Loucy (cell line): ENCODE data around the gene RAB44.
A peak's percentile ranks its signal among the peaks of the same experiment; 100 is the strongest.

Experiments used
- H2AFZ ChIP-seq: fragments of 200-600 bp; sonication (generic); 2 replicates; pipeline ENCODE4 v1.6.0; 2016; ENCODE audit warnings: antibody characterized with exemption, mild to moderate bottlenecking, low read length, moderate library complexity
- H3F3A ChIP-seq: fragments of 200-600 bp; 2 replicates; pipeline ENCODE4 v1.6.0; 2016; ENCODE audit warnings: antibody characterized with exemption, low read depth, mild to moderate bottlenecking
- H3K27me3 ChIP-seq: fragments of 200-600 bp; sonication (generic); 2 replicates; pipeline ENCODE4 v1.6.1; 2014; ENCODE audit warnings: low read length, mild to moderate bottlenecking; ENCODE audit not compliant: insufficient read depth, poor library complexity, severe bottlenecking
- H3K36me3 ChIP-seq: fragments of 200-600 bp; sonication (generic); 2 replicates; pipeline ENCODE4 v1.6.1; 2016; ENCODE audit warnings: low read length; ENCODE audit not compliant: insufficient read depth
- H3K4me1 ChIP-seq: fragments of 200-600 bp; sonication (generic); 2 replicates; pipeline ENCODE4 v1.5.1; 2014; ENCODE audit warnings: low read length, mild to moderate bottlenecking; ENCODE audit not compliant: insufficient read depth, poor library complexity, severe bottlenecking
- H3K4me2 ChIP-seq: fragments of 200-600 bp; sonication (generic); 2 replicates; pipeline ENCODE4 v1.6.0; 2014; ENCODE audit warnings: antibody characterized with exemption, low read length, low read depth, mild to moderate bottlenecking; ENCODE audit not compliant: poor library complexity, severe bottlenecking
- H3K4me3 ChIP-seq: fragments of 200-600 bp; sonication (generic); 2 replicates; pipeline ENCODE4 v1.5.1; 2014; ENCODE audit warnings: low read length, mild to moderate bottlenecking, mixed read lengths; ENCODE audit not compliant: poor library complexity, severe bottlenecking
- H3K79me2 ChIP-seq: fragments of 200-600 bp; sonication (generic); 2 replicates; pipeline ENCODE4 v1.6.1; 2014; ENCODE audit warnings: low read length; ENCODE audit not compliant: insufficient read depth
- H3K9ac ChIP-seq: fragments of 200-600 bp; sonication (generic); 2 replicates; pipeline ENCODE4 v1.6.0; 2014; ENCODE audit warnings: mild to moderate bottlenecking, low read depth, low read length, moderate library complexity; ENCODE audit not compliant: poor library complexity, severe bottlenecking
- H3K9me2 ChIP-seq: fragments of 200-600 bp; sonication (generic); replicated peaks from 2 replicates; pipeline ENCODE4 v1.6.1; 2016; ENCODE audit warnings: low read depth, low read length, mixed read lengths
- H3K9me3 ChIP-seq: fragments of 200-600 bp; sonication (generic); 2 replicates; pipeline ENCODE4 v1.6.1; 2014; ENCODE audit warnings: mild to moderate bottlenecking, antibody characterized with exemption, low read length, low read depth; ENCODE audit not compliant: insufficient read depth
- H4K20me1 ChIP-seq: fragments of 200-600 bp; sonication (generic); 2 replicates; pipeline ENCODE4 v1.6.0; 2014; ENCODE audit warnings: antibody characterized with exemption, low read length, mild to moderate bottlenecking; ENCODE audit not compliant: insufficient read depth, poor library complexity, severe bottlenecking
- EZH2phosphoT487 ChIP-seq: fragments of 200-600 bp; IDR thresholded peaks from 2 replicates; pipeline ENCODE4 v1.6.1; 2018; ENCODE audit warnings: antibody characterized with exemption, mild to moderate bottlenecking, moderate library complexity, borderline replicate concordance
- TF ChIP-seq, protein P1 (sequence below): fragments of 200-600 bp; sonication (generic); conservative IDR thresholded peaks from 2 replicates; pipeline ENCODE4 v1.5.1; 2014; ENCODE audit warnings: mild to moderate bottlenecking, antibody characterized with exemption, low read length

The RAB44 gene, protein sequence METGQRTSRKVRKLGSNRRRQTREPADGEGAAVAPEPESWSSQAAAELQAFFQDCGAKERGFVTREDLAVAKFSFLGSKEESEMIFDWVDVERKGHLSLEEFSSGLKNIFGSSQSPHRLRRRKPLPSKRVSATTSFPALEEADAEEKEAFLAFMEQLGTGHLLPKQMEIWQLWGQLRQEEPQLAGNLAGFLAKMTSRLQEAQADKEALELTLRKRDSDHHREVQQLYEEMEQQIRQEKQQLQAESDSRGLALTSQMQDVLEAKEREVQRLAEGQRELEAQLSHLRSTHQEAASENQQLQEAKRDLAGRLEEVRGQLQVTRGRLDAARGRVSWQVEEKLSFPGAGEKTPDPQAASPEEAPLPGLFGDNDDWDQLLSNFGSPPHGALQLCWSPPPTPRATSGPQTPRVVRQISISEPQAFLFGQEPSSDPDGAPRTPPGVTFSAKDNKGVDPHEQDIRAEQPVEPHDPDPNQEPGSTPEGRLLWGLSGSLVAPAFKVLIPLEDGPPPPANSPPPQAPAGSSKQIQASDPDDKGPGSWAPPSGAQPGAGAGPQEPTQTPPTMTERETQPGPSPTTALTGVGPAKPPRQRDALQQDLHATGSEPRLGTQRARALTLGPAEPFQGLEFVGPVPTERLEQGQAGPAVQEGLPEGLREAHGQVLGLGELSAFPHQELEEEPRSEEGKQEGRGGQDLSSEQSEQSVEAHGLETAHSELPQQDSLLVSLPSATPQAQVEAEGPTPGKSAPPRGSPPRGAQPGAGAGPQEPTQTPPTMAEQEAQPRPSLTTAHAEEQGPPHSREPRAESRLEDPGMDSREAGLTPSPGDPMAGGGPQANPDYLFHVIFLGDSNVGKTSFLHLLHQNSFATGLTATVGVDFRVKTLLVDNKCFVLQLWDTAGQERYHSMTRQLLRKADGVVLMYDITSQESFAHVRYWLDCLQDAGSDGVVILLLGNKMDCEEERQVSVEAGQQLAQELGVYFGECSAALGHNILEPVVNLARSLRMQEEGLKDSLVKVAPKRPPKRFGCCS

DNA sequence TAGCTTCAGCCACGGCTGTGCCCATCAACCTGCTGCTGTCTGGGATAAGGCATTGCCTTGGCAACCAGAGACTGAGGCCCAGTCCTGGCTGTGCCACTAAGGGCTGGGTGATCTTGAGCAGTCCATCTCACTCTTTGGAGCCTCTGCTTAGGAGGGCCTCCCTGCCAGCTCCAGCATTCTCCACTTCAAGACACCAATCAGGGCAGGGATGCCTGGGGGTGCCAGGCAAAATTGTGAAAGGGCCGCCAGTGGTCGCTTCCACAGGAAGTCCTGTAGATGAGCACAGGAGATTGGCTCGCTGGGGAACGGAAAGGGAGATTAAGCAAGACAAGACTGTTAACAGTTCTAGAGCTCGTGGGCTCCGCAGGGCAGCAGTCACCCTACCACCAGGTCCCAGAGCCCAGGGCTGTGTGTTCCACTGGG, at the start of gene RAB44:
Gene RAB44, plus strand, starts transcription at position 346 of the 423 bp plus-strand sequence. CDS start 6,410 bp downstream, outside the sequence.
- Histone ChIP-seq H3K9me3 (no peaks in the 10 kb centered on the region), H3K4me3 (peak within 1 kb of the TSS; percentile 95), H3K9me2 (no peaks in the 10 kb centered on the region), H3K4me2 (peak within 1 kb of the TSS; percentile 91), H2AFZ (peak within 1 kb of the TSS; percentile 66), H4K20me1 (peaks cover 38% of the 10 kb centered on the region), H3K36me3 (no peaks in the 10 kb centered on the region), H3K79me2 (peaks cover 48% of the 10 kb centered on the region), H3F3A (0 out of 2 replicates have a peak, but pooled peaks cover 3% of the 10 kb centered on the region), H3K27me3 (no peaks in the 10 kb centered on the region), H3K9ac (peak within 1 kb of the TSS; percentile 98), H3K4me1 (peaks cover 59% of the 10 kb centered on the region)
- TF ChIP-seq EZH2phosphoT487 = no peak
- TF ChIP-seq, protein P1, sequence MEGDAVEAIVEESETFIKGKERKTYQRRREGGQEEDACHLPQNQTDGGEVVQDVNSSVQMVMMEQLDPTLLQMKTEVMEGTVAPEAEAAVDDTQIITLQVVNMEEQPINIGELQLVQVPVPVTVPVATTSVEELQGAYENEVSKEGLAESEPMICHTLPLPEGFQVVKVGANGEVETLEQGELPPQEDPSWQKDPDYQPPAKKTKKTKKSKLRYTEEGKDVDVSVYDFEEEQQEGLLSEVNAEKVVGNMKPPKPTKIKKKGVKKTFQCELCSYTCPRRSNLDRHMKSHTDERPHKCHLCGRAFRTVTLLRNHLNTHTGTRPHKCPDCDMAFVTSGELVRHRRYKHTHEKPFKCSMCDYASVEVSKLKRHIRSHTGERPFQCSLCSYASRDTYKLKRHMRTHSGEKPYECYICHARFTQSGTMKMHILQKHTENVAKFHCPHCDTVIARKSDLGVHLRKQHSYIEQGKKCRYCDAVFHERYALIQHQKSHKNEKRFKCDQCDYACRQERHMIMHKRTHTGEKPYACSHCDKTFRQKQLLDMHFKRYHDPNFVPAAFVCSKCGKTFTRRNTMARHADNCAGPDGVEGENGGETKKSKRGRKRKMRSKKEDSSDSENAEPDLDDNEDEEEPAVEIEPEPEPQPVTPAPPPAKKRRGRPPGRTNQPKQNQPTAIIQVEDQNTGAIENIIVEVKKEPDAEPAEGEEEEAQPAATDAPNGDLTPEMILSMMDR = no peak

DNA sequence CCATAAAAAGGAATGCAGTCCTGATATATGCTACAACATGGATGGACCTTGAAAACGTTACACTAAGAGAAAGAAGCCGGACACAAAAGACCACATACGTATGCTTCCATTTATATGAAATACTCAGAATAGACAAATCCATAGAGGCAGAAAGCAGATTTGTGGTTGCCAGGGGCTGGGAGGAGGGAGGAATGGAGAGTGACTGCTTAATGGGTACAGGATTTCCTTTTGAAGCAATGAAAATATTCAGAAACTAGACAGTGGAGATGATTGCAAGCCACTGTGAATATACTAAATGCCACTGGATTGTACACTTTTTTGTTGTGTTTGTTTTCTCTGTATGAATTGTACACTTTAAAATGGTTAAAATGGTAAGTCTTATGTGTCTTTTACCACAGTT, 48.5 kb upstream of the RAB44 start:
- Histone ChIP-seq H3F3A (no peaks in the 10 kb centered on the region), H3K9ac (no peak overlapping the region), H3K4me2 (no peak overlapping the region), H3K79me2 (no peaks in the 10 kb centered on the region), H3K4me3 (no peak overlapping the region), H3K36me3 (no peaks in the 10 kb centered on the region), H2AFZ (no peak overlapping the region), H4K20me1 (no peaks in the 10 kb centered on the region), H3K4me1 (peaks cover 13% of the 10 kb centered on the region), H3K27me3 (no peaks in the 10 kb centered on the region), H3K9me2 (no peaks in the 10 kb centered on the region), H3K9me3 (no peaks in the 10 kb centered on the region)
- TF ChIP-seq, protein P1 = no peak
- TF ChIP-seq EZH2phosphoT487 = no peak

DNA sequence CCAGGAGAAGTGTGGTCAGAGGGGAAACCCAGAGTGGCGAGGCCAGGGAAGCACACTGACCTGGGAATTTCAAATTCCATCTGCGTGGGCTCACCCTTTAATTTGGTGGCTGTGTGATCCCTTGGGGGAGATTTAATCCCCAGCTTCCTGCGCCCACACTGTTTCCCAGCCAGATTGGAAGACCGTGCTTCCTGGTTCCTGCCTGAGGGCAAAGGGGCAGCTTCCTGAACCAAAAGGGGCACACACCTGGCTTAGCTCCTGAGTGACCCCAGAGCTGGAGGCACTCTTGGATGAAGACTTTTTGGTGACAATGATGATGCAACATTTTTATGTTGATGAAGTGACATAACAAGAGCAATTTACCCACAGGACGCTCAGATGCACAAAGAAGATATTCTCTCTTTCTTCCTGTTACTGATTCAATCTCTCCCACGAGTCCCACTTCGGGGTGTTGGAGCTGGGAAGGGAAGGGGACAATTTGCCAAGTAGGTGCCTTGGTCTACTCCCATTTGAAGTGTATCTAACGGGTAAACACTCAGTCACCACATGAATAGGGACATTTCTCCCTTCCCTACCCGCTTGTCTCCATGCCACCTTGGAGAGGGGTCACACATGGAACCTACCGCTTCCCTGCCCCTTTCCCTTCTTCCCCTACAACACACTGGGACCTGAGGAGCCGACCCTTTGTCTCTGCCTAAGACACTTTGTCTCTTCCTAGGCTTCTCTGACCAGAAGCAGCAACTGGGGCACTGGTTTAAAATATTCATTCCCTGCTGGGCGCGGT, 47.7 kb upstream of the RAB44 start:
- TF ChIP-seq, protein P1 = no peak
- TF ChIP-seq EZH2phosphoT487 = no peak
- Histone ChIP-seq H3K9me2 (no peaks in the 10 kb centered on the region), H3K9ac (no peak overlapping the region), H3K36me3 (no peaks in the 10 kb centered on the region), H2AFZ (peak overlapping the region; percentile 50; the same call in 1 of the 2 replicates), H3K4me1 (peaks cover 13% of the 10 kb centered on the region), H3K79me2 (no peaks in the 10 kb centered on the region), H3K9me3 (no peaks in the 10 kb centered on the region), H3K4me3 (no peak overlapping the region), H4K20me1 (no peaks in the 10 kb centered on the region), H3K4me2 (no peak overlapping the region), H3F3A (no peaks in the 10 kb centered on the region), H3K27me3 (no peaks in the 10 kb centered on the region)
